A549 (cell line): ENCODE data around the gene VSIG10. TPM values are rescaled to one million over a fixed set of nuclear protein-coding genes. Genes with fewer than 3 reads are reported as not detected.

Experiments
- CBX2 ChIP-seq: fragments of 200-600 bp; sonication (generic); IDR thresholded peaks from 2 replicates; pipeline ENCODE4 v1.6.1; 2016; ENCODE audit warnings: low read depth, mild to moderate bottlenecking, borderline replicate concordance
- CBX8 ChIP-seq: fragments of 200-600 bp; sonication (generic); IDR thresholded peaks from 2 replicates; pipeline ENCODE4 v1.6.1; 2016
- CEBPB ChIP-seq, 2 experiments: fragments of >200 bp in 1 of 2; sonication (Bioruptor Twin) in 1 of 2; formaldehyde crosslinking in 1 of 2; IDR thresholded peaks; 2 replicates each; pipeline ENCODE4 v1.6.1; 2012 to 2016
- CHD2 ChIP-seq: fragments of 150-350 bp; IDR thresholded peaks from 2 replicates; pipeline ENCODE4 v1.6.1; 2014; ENCODE audit warnings: low read length; ENCODE audit not compliant: partially characterized antibody
- CHD4 ChIP-seq: fragments of 200-600 bp; sonication (generic); IDR thresholded peaks from 2 replicates; pipeline ENCODE4 v1.6.1; 2016; ENCODE audit warnings: antibody characterized with exemption, mild to moderate bottlenecking, borderline replicate concordance
- EHF ChIP-seq: fragments of 250-450 bp; sonication (Bioruptor Pico); IDR thresholded peaks from 2 replicates; pipeline ENCODE4 v1.5.0; 2020; ENCODE audit warnings: mild to moderate bottlenecking
- EP300 ChIP-seq, 2 experiments: fragments of >200 bp; sonication (Bioruptor Twin); formaldehyde crosslinking; IDR thresholded peaks; 2 replicates in 1 of 2; 3 replicates in 1 of 2; pipeline ENCODE4 v1.6.1; 2016 to 2017
- FOSB ChIP-seq: fragments of 250-450 bp; sonication (Bioruptor Pico); IDR thresholded peaks from 2 replicates; pipeline ENCODE4 v1.5.0; 2020; ENCODE audit warnings: mild to moderate bottlenecking, moderate library complexity
- FOXS1 ChIP-seq: fragments of 250-450 bp; sonication (Bioruptor Pico); IDR thresholded peaks from 2 replicates; pipeline ENCODE4 v1.5.0; 2020; ENCODE audit warnings: mild to moderate bottlenecking, moderate library complexity
- GATA3 ChIP-seq: IDR thresholded peaks from 2 replicates; pipeline ENCODE4 v1.6.1; 2012; ENCODE audit warnings: borderline replicate concordance
- HOXA7 ChIP-seq: fragments of 250-450 bp; sonication (Bioruptor Pico); IDR thresholded peaks from 2 replicates; pipeline ENCODE4 v1.5.0; 2020; ENCODE audit warnings: mild to moderate bottlenecking, moderate library complexity
- HOXB13 ChIP-seq: fragments of 250-450 bp; sonication (Bioruptor Pico); IDR thresholded peaks from 2 replicates; pipeline ENCODE4 v1.5.0; 2020; ENCODE audit warnings: low read depth, mild to moderate bottlenecking, moderate library complexity
- JUN ChIP-seq, 2 experiments: fragments of >200 bp; sonication (Bioruptor Twin); formaldehyde crosslinking; IDR thresholded peaks; 2 replicates in 1 of 2; 3 replicates in 1 of 2; pipeline ENCODE4 v1.6.1; 2016 to 2017
- KDM1A ChIP-seq: fragments of 200-600 bp; sonication (generic); IDR thresholded peaks from 2 replicates; pipeline ENCODE4 v1.6.1; 2016; ENCODE audit warnings: low read depth, mild to moderate bottlenecking
- MAFK ChIP-seq: fragments of 450-650 bp; IDR thresholded peaks from 2 replicates; pipeline ENCODE4 v1.6.1; 2014; ENCODE audit not compliant: partially characterized antibody
- NFE2L2 ChIP-seq: fragments of 150-350 bp; conservative IDR thresholded peaks from 2 replicates; pipeline ENCODE4 v1.6.1; 2014; ENCODE audit warnings: low read length
- NR3C1 ChIP-seq: fragments of >200 bp; sonication (Bioruptor Twin); formaldehyde crosslinking; IDR thresholded peaks from 3 replicates; pipeline ENCODE4 v1.6.1; 2017
- PHF8 ChIP-seq: fragments of 200-600 bp; sonication (generic); IDR thresholded peaks from 2 replicates; pipeline ENCODE4 v1.6.1; 2016; ENCODE audit warnings: low read depth, mild to moderate bottlenecking, antibody characterized with exemption, moderate library complexity, borderline replicate concordance
- RFX5 ChIP-seq: fragments of 450-650 bp; IDR thresholded peaks from 2 replicates; pipeline ENCODE4 v1.7.1; 2014; ENCODE audit warnings: antibody characterized with exemption, mild to moderate bottlenecking, moderate library complexity
- SREBF2 ChIP-seq: fragments of 450-650 bp; IDR thresholded peaks from 2 replicates; pipeline ENCODE4 v1.6.1; 2014; ENCODE audit warnings: mild to moderate bottlenecking, moderate library complexity
- TFCP2L1 ChIP-seq: fragments of 250-450 bp; sonication (Bioruptor Pico); IDR thresholded peaks from 2 replicates; pipeline ENCODE4 v1.5.0; 2021; ENCODE audit warnings: mild to moderate bottlenecking
- ZFP36 ChIP-seq: fragments of 450-650 bp; IDR thresholded peaks from 2 replicates; pipeline ENCODE4 v1.6.1; 2014; ENCODE audit warnings: borderline replicate concordance; ENCODE audit not compliant: partially characterized antibody
- polyA plus RNA-seq, 4 experiments: library from polyadenylated mRNA; depleted of rRNA in 3 of 4; stranded (reverse); fragments of >200 nt; fragmentation: RNase III in 1 of 4; extraction: RNeasy Plus Mini Kit Qiagen cat#74134 plus additional on column Dnase treatment in 1 of 4; gene quantifications; 2 replicates in 3 of 4; 3 replicates in 1 of 4; pipeline ENCODE4 v1.2.3, GENCODE V29; 2011 to 2017
- TF ChIP-seq, protein P1 (sequence below): IDR thresholded peaks from 2 replicates; pipeline ENCODE4 v1.6.1; 2012; ENCODE audit warnings: low read depth, borderline replicate concordance
- TF ChIP-seq, protein P2 (sequence below): fragments of >200 bp; sonication (Bioruptor Twin); formaldehyde crosslinking; IDR thresholded peaks from 2 replicates; pipeline ENCODE4 v1.6.1; 2016
- TF ChIP-seq, protein P3 (sequence below): fragments of 250-450 bp; sonication (Bioruptor Pico); IDR thresholded peaks from 2 replicates; pipeline ENCODE4 v1.5.0; 2020; ENCODE audit warnings: low read depth, mild to moderate bottlenecking, moderate library complexity
- TF ChIP-seq, protein P4 (sequence below): fragments of 200-600 bp; sonication (generic); IDR thresholded peaks from 2 replicates; pipeline ENCODE4 v1.6.1; 2016; ENCODE audit warnings: antibody characterized with exemption, mild to moderate bottlenecking, moderate library complexity
- TF ChIP-seq, protein P5 (sequence below): fragments of >200 bp; sonication (Bioruptor Twin); formaldehyde crosslinking; IDR thresholded peaks from 3 replicates; pipeline ENCODE4 v1.6.1; 2016
- TF ChIP-seq, protein P6 (sequence below): fragments of >200 bp; sonication (Bioruptor Twin); formaldehyde crosslinking; IDR thresholded peaks from 3 replicates; pipeline ENCODE4 v1.5.1; 2016
- TF ChIP-seq, protein P7 (sequence below): IDR thresholded peaks from 2 replicates; pipeline ENCODE4 v1.6.1; 2012
- TF ChIP-seq, protein P8 (sequence below): IDR thresholded peaks from 2 replicates; pipeline ENCODE4 v1.6.1; 2012

Gene VSIG10
- polyA plus RNA-seq, 2 of the 4 experiments (the other 2 are of a cell fraction) = 18.3 to 20.2 TPM

DNA sequence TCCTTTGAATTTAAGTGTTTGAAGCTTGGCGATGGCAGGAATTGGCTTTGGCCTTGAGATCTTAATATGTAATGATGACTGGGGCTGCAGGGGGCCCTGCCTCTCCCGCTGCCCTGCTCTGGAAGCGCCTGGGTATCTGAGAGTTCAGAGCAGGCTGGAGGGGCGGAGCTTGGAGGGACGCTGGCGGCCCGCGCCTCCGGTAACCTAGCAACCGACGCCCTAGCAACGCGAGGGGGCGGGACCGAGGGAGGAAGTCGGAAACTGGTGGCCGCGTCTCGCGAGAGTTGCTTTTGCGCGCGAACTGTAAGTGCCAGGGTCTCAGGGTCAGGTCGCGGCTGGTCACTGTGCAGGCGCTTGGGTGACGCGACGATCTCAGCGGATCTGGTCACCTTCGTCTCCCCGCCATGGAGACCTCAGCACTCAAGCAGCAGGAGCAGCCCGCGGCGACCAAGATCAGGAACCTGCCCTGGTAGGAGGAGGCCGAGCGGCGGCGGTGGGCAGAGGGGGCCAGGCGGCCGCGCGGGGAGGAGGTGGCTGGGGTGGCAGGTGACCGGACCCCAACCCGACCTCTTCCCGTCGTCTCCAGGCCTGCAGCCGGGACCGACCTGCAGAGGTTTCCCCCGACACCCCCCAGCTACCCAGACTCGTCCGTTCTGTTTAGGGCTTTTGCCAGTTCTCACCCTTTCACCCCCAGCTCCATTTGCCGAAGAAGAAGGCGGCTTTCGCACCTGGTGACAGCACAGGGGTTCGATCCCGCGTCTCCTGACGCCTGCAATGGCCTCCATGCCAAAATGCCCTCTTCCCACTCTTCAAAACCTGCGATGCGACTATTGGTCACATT, 87.2 kb downstream of the VSIG10 start, which contains the start of gene RFC5 (continued):
- TF ChIP-seq SREBF2 (no peak), KDM1A (no peak), CEBPB (IDR thresholded peaks at IDR 0.05) (no peak), NR3C1 (no peak), FOXS1 (no peak), ZFP36 (no peak), HOXA7 (CRISPR knock-in tag) (no peak), CBX8 (no peak), EP300 (IDR thresholded peaks at IDR 0.05) (no peak), TFCP2L1 (no peak), GATA3 (peak; percentile 64; the same call in 1 of the 2 replicates), CBX2 (no peak), JUN (IDR thresholded peaks at IDR 0.05) (peak in 1 of 2 experiments; percentile 71; a peak in 3 of 5 replicates), RFX5 (0 out of 2 replicates have a peak, but pooled peaks have one; percentile 53), EHF (CRISPR knock-in tag) (no peak), CHD4 (no peak), HOXB13 (no peak), PHF8 (peak; percentile 62; the same call in 1 of the 2 replicates), FOSB (no peak), NFE2L2 (no peak), MAFK (no peak), CHD2 (peak; percentile 98)
- TF ChIP-seq, protein P1, sequence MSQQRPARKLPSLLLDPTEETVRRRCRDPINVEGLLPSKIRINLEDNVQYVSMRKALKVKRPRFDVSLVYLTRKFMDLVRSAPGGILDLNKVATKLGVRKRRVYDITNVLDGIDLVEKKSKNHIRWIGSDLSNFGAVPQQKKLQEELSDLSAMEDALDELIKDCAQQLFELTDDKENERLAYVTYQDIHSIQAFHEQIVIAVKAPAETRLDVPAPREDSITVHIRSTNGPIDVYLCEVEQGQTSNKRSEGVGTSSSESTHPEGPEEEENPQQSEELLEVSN = peak; percentile 93
- TF ChIP-seq, protein P2, sequence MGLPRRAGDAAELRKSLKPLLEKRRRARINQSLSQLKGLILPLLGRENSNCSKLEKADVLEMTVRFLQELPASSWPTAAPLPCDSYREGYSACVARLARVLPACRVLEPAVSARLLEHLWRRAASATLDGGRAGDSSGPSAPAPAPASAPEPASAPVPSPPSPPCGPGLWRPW = no peak
- TF ChIP-seq, protein P3, sequence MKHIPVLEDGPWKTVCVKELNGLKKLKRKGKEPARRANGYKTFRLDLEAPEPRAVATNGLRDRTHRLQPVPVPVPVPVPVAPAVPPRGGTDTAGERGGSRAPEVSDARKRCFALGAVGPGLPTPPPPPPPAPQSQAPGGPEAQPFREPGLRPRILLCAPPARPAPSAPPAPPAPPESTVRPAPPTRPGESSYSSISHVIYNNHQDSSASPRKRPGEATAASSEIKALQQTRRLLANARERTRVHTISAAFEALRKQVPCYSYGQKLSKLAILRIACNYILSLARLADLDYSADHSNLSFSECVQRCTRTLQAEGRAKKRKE (CRISPR knock-in tag) = no peak
- TF ChIP-seq, protein P4, sequence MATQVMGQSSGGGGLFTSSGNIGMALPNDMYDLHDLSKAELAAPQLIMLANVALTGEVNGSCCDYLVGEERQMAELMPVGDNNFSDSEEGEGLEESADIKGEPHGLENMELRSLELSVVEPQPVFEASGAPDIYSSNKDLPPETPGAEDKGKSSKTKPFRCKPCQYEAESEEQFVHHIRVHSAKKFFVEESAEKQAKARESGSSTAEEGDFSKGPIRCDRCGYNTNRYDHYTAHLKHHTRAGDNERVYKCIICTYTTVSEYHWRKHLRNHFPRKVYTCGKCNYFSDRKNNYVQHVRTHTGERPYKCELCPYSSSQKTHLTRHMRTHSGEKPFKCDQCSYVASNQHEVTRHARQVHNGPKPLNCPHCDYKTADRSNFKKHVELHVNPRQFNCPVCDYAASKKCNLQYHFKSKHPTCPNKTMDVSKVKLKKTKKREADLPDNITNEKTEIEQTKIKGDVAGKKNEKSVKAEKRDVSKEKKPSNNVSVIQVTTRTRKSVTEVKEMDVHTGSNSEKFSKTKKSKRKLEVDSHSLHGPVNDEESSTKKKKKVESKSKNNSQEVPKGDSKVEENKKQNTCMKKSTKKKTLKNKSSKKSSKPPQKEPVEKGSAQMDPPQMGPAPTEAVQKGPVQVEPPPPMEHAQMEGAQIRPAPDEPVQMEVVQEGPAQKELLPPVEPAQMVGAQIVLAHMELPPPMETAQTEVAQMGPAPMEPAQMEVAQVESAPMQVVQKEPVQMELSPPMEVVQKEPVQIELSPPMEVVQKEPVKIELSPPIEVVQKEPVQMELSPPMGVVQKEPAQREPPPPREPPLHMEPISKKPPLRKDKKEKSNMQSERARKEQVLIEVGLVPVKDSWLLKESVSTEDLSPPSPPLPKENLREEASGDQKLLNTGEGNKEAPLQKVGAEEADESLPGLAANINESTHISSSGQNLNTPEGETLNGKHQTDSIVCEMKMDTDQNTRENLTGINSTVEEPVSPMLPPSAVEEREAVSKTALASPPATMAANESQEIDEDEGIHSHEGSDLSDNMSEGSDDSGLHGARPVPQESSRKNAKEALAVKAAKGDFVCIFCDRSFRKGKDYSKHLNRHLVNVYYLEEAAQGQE = peak; percentile 99
- TF ChIP-seq, protein P5, sequence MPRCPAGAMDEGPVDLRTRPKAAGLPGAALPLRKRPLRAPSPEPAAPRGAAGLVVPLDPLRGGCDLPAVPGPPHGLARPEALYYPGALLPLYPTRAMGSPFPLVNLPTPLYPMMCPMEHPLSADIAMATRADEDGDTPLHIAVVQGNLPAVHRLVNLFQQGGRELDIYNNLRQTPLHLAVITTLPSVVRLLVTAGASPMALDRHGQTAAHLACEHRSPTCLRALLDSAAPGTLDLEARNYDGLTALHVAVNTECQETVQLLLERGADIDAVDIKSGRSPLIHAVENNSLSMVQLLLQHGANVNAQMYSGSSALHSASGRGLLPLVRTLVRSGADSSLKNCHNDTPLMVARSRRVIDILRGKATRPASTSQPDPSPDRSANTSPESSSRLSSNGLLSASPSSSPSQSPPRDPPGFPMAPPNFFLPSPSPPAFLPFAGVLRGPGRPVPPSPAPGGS = 0 out of 3 replicates have a peak, but pooled peaks have one; percentile 55
- TF ChIP-seq, protein P6, sequence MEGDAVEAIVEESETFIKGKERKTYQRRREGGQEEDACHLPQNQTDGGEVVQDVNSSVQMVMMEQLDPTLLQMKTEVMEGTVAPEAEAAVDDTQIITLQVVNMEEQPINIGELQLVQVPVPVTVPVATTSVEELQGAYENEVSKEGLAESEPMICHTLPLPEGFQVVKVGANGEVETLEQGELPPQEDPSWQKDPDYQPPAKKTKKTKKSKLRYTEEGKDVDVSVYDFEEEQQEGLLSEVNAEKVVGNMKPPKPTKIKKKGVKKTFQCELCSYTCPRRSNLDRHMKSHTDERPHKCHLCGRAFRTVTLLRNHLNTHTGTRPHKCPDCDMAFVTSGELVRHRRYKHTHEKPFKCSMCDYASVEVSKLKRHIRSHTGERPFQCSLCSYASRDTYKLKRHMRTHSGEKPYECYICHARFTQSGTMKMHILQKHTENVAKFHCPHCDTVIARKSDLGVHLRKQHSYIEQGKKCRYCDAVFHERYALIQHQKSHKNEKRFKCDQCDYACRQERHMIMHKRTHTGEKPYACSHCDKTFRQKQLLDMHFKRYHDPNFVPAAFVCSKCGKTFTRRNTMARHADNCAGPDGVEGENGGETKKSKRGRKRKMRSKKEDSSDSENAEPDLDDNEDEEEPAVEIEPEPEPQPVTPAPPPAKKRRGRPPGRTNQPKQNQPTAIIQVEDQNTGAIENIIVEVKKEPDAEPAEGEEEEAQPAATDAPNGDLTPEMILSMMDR = no peak
- TF ChIP-seq, protein P7, sequence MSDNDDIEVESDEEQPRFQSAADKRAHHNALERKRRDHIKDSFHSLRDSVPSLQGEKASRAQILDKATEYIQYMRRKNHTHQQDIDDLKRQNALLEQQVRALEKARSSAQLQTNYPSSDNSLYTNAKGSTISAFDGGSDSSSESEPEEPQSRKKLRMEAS = peak; percentile 89
- TF ChIP-seq, protein P8, sequence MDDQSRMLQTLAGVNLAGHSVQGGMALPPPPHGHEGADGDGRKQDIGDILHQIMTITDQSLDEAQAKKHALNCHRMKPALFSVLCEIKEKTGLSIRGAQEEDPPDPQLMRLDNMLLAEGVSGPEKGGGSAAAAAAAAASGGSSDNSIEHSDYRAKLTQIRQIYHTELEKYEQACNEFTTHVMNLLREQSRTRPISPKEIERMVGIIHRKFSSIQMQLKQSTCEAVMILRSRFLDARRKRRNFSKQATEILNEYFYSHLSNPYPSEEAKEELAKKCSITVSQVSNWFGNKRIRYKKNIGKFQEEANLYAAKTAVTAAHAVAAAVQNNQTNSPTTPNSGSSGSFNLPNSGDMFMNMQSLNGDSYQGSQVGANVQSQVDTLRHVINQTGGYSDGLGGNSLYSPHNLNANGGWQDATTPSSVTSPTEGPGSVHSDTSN = 0 out of 2 replicates have a peak, but pooled peaks have one; percentile 20
